RWPE1 (cell line): Measurements from ENCODE around the gene HCN1.

Experiments
- CTCF ChIA-PET: fragments of 350-600 bp; sonication (Branson Sonifier 250); formaldehyde crosslinking; extraction: SDS; loops from one replicate; lab custom pipeline; 2021; lab: Yijun Ruan, JAX
- POLR2A ChIA-PET: fragments of 400-600 bp; formaldehyde crosslinking; extraction: SDS; loops from one replicate; lab custom pipeline; 2020; ENCODE audit warnings: antibody characterized with exemption; ENCODE audit not compliant: low non-redundant PET; lab: Yijun Ruan, JAX
- DNase-seq: peaks from one replicate; pipeline ENCODE4 v3.0.0; 2012; ENCODE audit warnings: low spot score
- H3K27ac ChIP-seq: fragments of 450-650 bp; 2 replicates; pipeline ENCODE4 v1.5.1; 2017
- TF ChIP-seq, protein P1 (sequence below): fragments of 450-650 bp; conservative IDR thresholded peaks from 2 replicates; pipeline ENCODE4 v1.5.1; 2017; ENCODE audit warnings: low read depth, mild to moderate bottlenecking

Gene HCN1

GRCh38 chr5:45533663-45534062 is 162.5 kb downstream of the HCN1 start:
- no peak for DNase-seq
- POLR2A ChIA-PET, result no interaction called here
- no peak overlapping the region for H3K27ac ChIP-seq
- TF ChIP-seq, protein P1, sequence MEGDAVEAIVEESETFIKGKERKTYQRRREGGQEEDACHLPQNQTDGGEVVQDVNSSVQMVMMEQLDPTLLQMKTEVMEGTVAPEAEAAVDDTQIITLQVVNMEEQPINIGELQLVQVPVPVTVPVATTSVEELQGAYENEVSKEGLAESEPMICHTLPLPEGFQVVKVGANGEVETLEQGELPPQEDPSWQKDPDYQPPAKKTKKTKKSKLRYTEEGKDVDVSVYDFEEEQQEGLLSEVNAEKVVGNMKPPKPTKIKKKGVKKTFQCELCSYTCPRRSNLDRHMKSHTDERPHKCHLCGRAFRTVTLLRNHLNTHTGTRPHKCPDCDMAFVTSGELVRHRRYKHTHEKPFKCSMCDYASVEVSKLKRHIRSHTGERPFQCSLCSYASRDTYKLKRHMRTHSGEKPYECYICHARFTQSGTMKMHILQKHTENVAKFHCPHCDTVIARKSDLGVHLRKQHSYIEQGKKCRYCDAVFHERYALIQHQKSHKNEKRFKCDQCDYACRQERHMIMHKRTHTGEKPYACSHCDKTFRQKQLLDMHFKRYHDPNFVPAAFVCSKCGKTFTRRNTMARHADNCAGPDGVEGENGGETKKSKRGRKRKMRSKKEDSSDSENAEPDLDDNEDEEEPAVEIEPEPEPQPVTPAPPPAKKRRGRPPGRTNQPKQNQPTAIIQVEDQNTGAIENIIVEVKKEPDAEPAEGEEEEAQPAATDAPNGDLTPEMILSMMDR, result no peak
- CTCF ChIA-PET, result interaction anchor here (0.7 kb wide), 1 partner anchor 673 kb away, joined by 6 read pairs; no protein-coding TSS in a partner anchor

DNA sequence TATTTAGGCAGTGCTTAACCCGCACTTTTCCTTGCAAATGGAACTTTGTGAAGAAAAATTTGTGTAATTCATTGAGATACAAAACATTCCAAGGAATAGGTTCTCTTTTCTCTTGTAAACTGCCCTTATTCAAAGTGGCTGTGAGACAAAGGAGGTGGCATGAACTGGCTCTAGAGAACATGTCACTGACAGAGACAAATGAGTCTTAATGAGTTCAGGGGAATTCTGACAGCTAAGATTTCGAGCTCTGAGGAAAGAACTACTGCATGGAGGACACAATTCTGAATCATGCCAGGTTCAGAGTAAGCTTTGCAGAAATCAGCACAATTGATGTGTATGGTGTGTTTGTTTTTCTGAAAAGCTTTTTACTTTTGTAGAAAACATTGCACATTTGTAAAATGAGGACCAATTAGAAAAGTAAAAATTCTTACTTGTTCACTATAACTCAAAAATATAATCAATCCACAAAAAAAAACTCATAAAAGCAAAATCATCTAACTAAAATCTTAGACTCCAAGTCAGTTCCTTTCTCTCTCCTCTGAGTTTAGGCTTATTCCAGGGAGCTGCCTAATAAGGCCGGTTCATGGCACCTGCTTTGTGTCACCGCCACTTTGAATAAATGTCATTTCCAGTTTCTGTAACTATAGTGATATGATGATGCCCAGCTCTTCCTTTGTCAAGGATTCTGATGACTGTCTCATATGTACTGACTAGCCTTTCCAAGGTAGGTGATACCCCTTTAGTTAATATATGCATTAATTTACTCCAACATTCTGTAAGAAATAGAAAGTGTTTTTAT is 163.2 kb downstream of the HCN1 start:
- H3K27ac ChIP-seq, result no peak overlapping the region
- no peak for DNase-seq
- POLR2A ChIA-PET, result no interaction called here
- TF ChIP-seq, protein P1, result no peak
- CTCF ChIA-PET, result no interaction called here

DNA sequence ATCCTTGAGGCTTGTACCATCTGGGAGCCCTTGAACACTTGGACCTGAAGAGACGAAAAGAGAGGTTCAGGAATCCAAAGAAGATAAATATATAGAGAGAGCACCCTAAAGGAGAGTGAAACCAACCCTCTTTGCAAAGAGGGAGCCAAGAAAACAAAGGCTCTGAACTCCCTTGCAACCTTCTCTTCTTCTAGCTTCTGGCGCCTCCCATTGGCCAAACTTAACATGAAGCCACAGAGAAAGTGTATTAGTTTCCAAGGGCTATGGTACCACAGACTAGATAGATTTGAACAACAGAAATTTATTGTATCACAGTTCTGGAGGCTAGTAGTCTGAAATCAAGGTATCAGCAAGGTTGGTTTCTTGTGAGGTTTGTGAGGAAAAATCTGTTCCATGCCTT is 175.1 kb downstream of the HCN1 start:
- TF ChIP-seq, protein P1, result no peak
- DNase-seq, result no peak
- H3K27ac ChIP-seq, result no peak overlapping the region
- CTCF ChIA-PET, result interaction anchor here (0.6 kb wide), 4 partner anchors 91 to 635 kb away, joined by 3 to 4 read pairs (median 3); no protein-coding TSS in a partner anchor
- POLR2A ChIA-PET, result no interaction called here

- peak; percentile 13 for DNase-seq
- H3K27ac ChIP-seq, result no peak overlapping the region
- CTCF ChIA-PET, result no interaction called here
- POLR2A ChIA-PET, result no interaction called here
- TF ChIP-seq, protein P1, result no peak
These were observed 183.7 kb downstream of the HCN1 start for GRCh38 chr5:45512521-45512920.

- TF ChIP-seq, protein P1, result no peak
These were observed 186.8 kb downstream of the HCN1 start for GRCh38 chr5:45509371-45509770.

DNA sequence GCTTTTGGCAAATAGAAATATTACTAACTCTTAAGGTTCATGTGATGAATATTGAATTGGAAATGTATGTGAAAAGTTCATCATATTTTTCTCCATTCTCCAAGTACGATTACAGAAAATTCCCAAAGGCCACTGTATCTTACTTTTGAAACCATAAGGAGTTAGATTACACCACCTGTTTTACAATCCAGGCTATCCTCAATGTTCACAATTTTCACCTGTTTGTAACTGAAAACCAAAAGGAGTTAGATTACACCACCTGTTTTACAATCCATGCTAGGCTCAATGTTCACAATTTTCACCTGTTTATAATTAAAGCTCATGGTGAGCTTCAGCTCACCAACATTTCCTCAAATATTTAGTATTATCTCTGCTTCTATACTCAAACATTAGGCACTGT is 188.0 kb downstream of the HCN1 start:
- no peak for DNase-seq
- H3K27ac ChIP-seq, result no peak overlapping the region
- CTCF ChIA-PET, result interaction anchor here (0.6 kb wide), 1 partner anchor 1951 kb away, joined by 3 read pairs; no protein-coding TSS in a partner anchor
- POLR2A ChIA-PET, result no interaction called here
- TF ChIP-seq, protein P1, result no peak

More at GRCh38 chr5:45509371-45509770, 186.8 kb downstream of the HCN1 start:
- no peak for DNase-seq
- ChIA-PET POLR2A (no interaction called here), CTCF (interaction anchor here (0.6 kb wide), 1 partner anchor 557 kb away, joined by 3 read pairs; no protein-coding TSS in a partner anchor)
- H3K27ac ChIP-seq, result no peak overlapping the region
